ENCODE measurements around the gene UROC1.

GRCh38 chr3:126517986-126518778 lies 609 bp upstream of the UROC1 start:
- TF ChIP-seq CTCF (IDR thresholded peaks at IDR 0.05): no peak
- no peak for TF ChIP-seq EZH2 (IDR thresholded peaks at IDR 0.05; ENCODE audit: borderline replicate concordance, insufficient read depth, low read depth, low read length, poor library complexity, severe bottlenecking)
